HepG2 (cell line): Measurements from ENCODE around the gene C1RL. TPM values are rescaled to one million over a fixed set of nuclear protein-coding genes. Genes with fewer than 3 reads are reported as not detected.
A peak's percentile ranks its signal among the peaks of the same experiment; 100 is the strongest.

ENCODE experiments used
- AGO2 ChIP-seq: fragments of 200-400 bp; formaldehyde crosslinking; optimal IDR thresholded peaks from 2 replicates; pipeline ENCODE3; 2017; ENCODE audit warnings: mild to moderate bottlenecking, low read depth, low read length, moderate library complexity
- ARHGAP35 ChIP-seq: sonication (generic); formaldehyde crosslinking; IDR thresholded peaks from 2 replicates; pipeline ENCODE4 v1.9.0; 2022; ENCODE audit warnings: mild to moderate bottlenecking, inconsistent platforms, moderate library complexity, missing genetic modification reagents, borderline replicate concordance
- ELF3 ChIP-seq: IDR thresholded peaks from 2 replicates; pipeline ENCODE4 v1.6.1; 2016; ENCODE audit warnings: missing genetic modification reagents, missing compliant biosample characterization
- KLF12 ChIP-seq: sonication (generic); formaldehyde crosslinking; IDR thresholded peaks from 2 replicates; pipeline ENCODE4 v1.4.0; 2020; ENCODE audit warnings: missing genetic modification reagents, borderline replicate concordance
- RBFOX2 ChIP-seq: fragments of 200-400 bp; formaldehyde crosslinking; IDR thresholded peaks from 2 replicates; pipeline ENCODE4 v1.6.1; 2017; ENCODE audit warnings: low read depth, mild to moderate bottlenecking, low read length
- SATB2 ChIP-seq: sonication (generic); formaldehyde crosslinking; IDR thresholded peaks from 2 replicates; pipeline ENCODE4 v1.5.0; 2020; ENCODE audit warnings: missing genetic modification reagents
- THAP11 ChIP-seq: IDR thresholded peaks from 2 replicates; pipeline ENCODE4 v1.6.1; 2016; ENCODE audit warnings: missing biosample characterization, missing genetic modification reagents
- ZBTB39 ChIP-seq: sonication (generic); formaldehyde crosslinking; IDR thresholded peaks from 2 replicates; pipeline ENCODE4 v1.5.0; 2020; ENCODE audit warnings: missing genetic modification reagents
- ZNF230 ChIP-seq: sonication (generic); formaldehyde crosslinking; IDR thresholded peaks from 2 replicates; pipeline ENCODE4 v1.4.0; 2020; ENCODE audit warnings: mild to moderate bottlenecking, missing genetic modification reagents
- ZNF256 ChIP-seq: sonication (generic); formaldehyde crosslinking; conservative IDR thresholded peaks from 2 replicates; pipeline ENCODE4 v1.4.0; 2020; ENCODE audit warnings: missing genetic modification reagents
- ZNF326 ChIP-seq: sonication (generic); formaldehyde crosslinking; IDR thresholded peaks from 2 replicates; pipeline ENCODE4 v1.4.0; 2020; ENCODE audit warnings: missing genetic modification reagents, borderline replicate concordance
- ZNF496 ChIP-seq: sonication (generic); formaldehyde crosslinking; IDR thresholded peaks from 2 replicates; pipeline ENCODE4 v1.8.1; 2023; ENCODE audit warnings: mild to moderate bottlenecking, moderate library complexity, missing genetic modification reagents; ENCODE audit not compliant: insufficient replicate concordance
- ZNF605 ChIP-seq: sonication (generic); formaldehyde crosslinking; IDR thresholded peaks from 2 replicates; pipeline ENCODE4 v1.8.0; 2022; ENCODE audit warnings: mild to moderate bottlenecking, missing genetic modification reagents
- polyA plus RNA-seq, 8 experiments: library from polyadenylated mRNA; depleted of rRNA in 3 of 8; stranded (reverse) in 7 of 8; unstranded in 1 of 8; fragments of >200 nt; fragmentation: Illumina TruSeq in 4 of 8; extraction: Trizol in 4 of 8; gene quantifications; 2 replicates each; pipeline versions ENCODE4 v1.2.1 to v1.2.3, GENCODE V29; 2011 to 2016; ENCODE audit warnings: low read depth in 4 of 8, missing spikeins in 1 of 8, mixed read lengths in 1 of 8; ENCODE audit not compliant: insufficient read depth in 1 of 8
- total RNA-seq, 5 experiments: library from RNA; depleted of rRNA; stranded (reverse); fragments of >200 nt; fragmentation: Illumina TruSeq; extraction: Trizol; gene quantifications; 2 replicates each; pipeline ENCODE4 v1.2.3, GENCODE V29; 2016; ENCODE audit warnings: low read depth in 1 of 5
- TF ChIP-seq, protein P1 (sequence below): sonication (generic); formaldehyde crosslinking; IDR thresholded peaks from 2 replicates; pipeline ENCODE4 v1.5.0; 2020; ENCODE audit warnings: mild to moderate bottlenecking, missing genetic modification reagents, borderline replicate concordance
- TF ChIP-seq, protein P2 (sequence below): sonication (generic); formaldehyde crosslinking; IDR thresholded peaks from 2 replicates; pipeline ENCODE4 v1.5.1; 2020; ENCODE audit warnings: mild to moderate bottlenecking, missing genetic modification reagents, moderate library complexity
- TF ChIP-seq, protein P3 (sequence below): sonication (generic); formaldehyde crosslinking; IDR thresholded peaks from 2 replicates; pipeline ENCODE4 v1.4.0; 2020; ENCODE audit warnings: mild to moderate bottlenecking, missing genetic modification reagents
- TF ChIP-seq, protein P4 (sequence below): sonication (generic); formaldehyde crosslinking; IDR thresholded peaks from 2 replicates; pipeline ENCODE4 v1.4.0; 2020; ENCODE audit warnings: missing genetic modification reagents

The C1RL gene
- total and polyA plus RNA-seq, 2 of the 13 experiments (the other 11 are each of a cell fraction or from before 2014, with no cell fraction given), result 28.9 to 53.1 TPM

DNA sequence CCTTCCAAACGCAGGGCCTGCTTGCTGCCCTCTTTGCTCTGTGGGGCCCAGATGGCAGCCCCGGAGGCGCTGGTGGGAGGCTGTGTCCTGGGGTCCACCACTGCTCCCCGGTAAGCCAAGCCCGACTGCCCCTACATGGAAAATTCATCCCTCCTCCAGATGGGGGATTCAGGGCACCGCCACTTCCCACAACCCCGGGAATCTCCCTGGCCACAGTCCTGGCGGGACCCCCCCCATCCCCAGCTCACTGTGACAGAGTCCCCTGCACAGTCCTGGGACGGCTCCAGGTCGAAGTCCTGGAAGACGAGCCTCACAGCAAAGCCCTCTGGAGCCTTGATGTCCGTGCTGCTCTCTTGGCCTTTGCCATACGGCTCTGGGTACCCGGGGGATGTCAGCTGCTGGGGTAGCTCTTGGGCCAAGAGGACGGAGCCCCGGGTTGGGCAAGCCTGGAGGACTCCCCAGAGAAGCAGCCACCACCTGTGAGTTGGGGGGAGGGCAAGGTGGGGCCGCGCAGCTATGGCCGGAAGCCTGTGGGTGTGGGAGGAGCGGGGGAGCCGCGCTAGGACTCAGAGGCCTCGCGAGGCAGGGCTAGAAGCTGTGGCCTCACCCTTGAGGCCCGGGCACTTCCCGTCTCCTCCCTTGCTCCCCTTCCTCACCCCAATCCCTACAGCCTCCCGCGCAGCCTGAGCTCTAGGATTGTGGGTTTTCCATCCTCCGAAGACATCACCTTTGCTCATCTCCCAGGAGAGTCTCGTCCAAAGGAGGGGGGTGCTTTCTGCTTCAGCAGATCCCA lies 815 bp downstream of the C1RL start (continued):
- no peak; the same call in 1 of the 2 replicates for TF ChIP-seq ZBTB39 (CRISPR knock-in tag)
- TF ChIP-seq, protein P1, sequence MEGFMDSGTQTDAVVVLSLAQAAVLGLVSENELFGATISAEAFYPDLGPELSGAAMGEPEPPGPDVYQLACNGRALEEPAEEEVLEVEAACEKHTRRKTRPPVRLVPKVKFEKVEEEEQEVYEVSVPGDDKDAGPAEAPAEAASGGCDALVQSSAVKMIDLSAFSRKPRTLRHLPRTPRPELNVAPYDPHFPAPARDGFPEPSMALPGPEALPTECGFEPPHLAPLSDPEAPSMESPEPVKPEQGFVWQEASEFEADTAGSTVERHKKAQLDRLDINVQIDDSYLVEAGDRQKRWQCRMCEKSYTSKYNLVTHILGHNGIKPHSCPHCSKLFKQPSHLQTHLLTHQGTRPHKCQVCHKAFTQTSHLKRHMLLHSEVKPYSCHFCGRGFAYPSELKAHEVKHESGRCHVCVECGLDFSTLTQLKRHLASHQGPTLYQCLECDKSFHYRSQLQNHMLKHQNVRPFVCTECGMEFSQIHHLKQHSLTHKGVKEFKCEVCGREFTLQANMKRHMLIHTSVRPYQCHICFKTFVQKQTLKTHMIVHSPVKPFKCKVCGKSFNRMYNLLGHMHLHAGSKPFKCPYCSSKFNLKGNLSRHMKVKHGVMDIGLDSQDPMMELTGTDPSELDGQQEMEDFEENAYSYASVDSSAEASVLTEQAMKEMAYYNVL (CRISPR knock-in tag), result peak; percentile 24; the same call in 1 of the 2 replicates
- TF ChIP-seq ZNF605 (CRISPR knock-in tag), result no peak
- no peak for TF ChIP-seq ZNF496
- TF ChIP-seq ZNF256 (CRISPR knock-in tag), result peak; percentile 64; the same call in 1 of the 2 replicates
- peak; percentile 91 for TF ChIP-seq AGO2
- peak; percentile 22; the same call in 1 of the 2 replicates for TF ChIP-seq ZNF230
- no peak; the same call in 1 of the 2 replicates for TF ChIP-seq ARHGAP35 (CRISPR knock-in tag)
- TF ChIP-seq RBFOX2, result peak; percentile 89
- TF ChIP-seq SATB2 (CRISPR knock-in tag), result 0 out of 2 replicates have a peak, but pooled peaks have one; percentile 36
- TF ChIP-seq, protein P2, sequence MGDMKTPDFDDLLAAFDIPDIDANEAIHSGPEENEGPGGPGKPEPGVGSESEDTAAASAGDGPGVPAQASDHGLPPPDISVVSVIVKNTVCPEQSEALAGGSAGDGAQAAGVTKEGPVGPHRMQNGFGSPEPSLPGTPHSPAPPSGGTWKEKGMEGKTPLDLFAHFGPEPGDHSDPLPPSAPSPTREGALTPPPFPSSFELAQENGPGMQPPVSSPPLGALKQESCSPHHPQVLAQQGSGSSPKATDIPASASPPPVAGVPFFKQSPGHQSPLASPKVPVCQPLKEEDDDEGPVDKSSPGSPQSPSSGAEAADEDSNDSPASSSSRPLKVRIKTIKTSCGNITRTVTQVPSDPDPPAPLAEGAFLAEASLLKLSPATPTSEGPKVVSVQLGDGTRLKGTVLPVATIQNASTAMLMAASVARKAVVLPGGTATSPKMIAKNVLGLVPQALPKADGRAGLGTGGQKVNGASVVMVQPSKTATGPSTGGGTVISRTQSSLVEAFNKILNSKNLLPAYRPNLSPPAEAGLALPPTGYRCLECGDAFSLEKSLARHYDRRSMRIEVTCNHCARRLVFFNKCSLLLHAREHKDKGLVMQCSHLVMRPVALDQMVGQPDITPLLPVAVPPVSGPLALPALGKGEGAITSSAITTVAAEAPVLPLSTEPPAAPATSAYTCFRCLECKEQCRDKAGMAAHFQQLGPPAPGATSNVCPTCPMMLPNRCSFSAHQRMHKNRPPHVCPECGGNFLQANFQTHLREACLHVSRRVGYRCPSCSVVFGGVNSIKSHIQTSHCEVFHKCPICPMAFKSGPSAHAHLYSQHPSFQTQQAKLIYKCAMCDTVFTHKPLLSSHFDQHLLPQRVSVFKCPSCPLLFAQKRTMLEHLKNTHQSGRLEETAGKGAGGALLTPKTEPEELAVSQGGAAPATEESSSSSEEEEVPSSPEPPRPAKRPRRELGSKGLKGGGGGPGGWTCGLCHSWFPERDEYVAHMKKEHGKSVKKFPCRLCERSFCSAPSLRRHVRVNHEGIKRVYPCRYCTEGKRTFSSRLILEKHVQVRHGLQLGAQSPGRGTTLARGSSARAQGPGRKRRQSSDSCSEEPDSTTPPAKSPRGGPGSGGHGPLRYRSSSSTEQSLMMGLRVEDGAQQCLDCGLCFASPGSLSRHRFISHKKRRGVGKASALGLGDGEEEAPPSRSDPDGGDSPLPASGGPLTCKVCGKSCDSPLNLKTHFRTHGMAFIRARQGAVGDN, result peak; percentile 92
- TF ChIP-seq, protein P3, sequence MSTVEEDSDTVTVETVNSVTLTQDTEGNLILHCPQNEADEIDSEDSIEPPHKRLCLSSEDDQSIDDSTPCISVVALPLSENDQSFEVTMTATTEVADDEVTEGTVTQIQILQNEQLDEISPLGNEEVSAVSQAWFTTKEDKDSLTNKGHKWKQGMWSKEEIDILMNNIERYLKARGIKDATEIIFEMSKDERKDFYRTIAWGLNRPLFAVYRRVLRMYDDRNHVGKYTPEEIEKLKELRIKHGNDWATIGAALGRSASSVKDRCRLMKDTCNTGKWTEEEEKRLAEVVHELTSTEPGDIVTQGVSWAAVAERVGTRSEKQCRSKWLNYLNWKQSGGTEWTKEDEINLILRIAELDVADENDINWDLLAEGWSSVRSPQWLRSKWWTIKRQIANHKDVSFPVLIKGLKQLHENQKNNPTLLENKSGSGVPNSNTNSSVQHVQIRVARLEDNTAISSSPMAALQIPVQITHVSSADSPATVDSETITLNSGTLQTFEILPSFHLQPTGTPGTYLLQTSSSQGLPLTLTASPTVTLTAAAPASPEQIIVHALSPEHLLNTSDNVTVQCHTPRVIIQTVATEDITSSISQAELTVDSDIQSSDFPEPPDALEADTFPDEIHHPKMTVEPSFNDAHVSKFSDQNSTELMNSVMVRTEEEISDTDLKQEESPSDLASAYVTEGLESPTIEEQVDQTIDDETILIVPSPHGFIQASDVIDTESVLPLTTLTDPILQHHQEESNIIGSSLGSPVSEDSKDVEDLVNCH (CRISPR knock-in tag), result no peak
- no peak for TF ChIP-seq ZNF326 (CRISPR knock-in tag)
- peak; percentile 37; the same call in 1 of the 2 replicates for TF ChIP-seq THAP11 (CRISPR knock-in tag)
- TF ChIP-seq, protein P4, sequence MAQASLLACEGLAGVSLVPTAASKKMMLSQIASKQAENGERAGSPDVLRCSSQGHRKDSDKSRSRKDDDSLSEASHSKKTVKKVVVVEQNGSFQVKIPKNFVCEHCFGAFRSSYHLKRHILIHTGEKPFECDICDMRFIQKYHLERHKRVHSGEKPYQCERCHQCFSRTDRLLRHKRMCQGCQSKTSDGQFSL (CRISPR knock-in tag), result peak; percentile 97
- TF ChIP-seq ELF3, result peak; percentile 58
- TF ChIP-seq KLF12 (CRISPR knock-in tag), result peak; percentile 75; the same call in 1 of the 2 replicates
